HG02970 (cell line): ENCODE results near the gene PAX2.

Experiments
- ATAC-seq: cut with Tn5 transposase; IDR thresholded peaks from one replicate; pipeline ENCODE4 v1.9.1; 2021; ENCODE audit warnings: mild to moderate bottlenecking, moderate library complexity, moderate number of reproducible peaks; ENCODE audit not compliant: unreplicated experiment, low FRiP score

Gene PAX2

GRCh38 chr10:100737355-100738054 lies 7.9 kb upstream of the PAX2 start:
- ATAC-seq, result no peak

- ATAC-seq, result no peak
These were observed 7.1 kb upstream of the PAX2 start for GRCh38 chr10:100738055-100738827.

- no peak for ATAC-seq
These were observed 5.6 kb upstream of the PAX2 start for GRCh38 chr10:100739517-100740368.

GRCh38 chr10:100740476-100741377 lies 4.7 kb upstream of the PAX2 start:
- no peak for ATAC-seq

- no peak for ATAC-seq
These were observed 3.9 kb upstream of the PAX2 start for GRCh38 chr10:100741378-100742075.

GRCh38 chr10:100742076-100742771 lies 3.2 kb upstream of the PAX2 start:
- ATAC-seq, result no peak

GRCh38 chr10:100742936-100743335 lies 2.4 kb upstream of the PAX2 start:
- ATAC-seq, result no peak

- ATAC-seq, result no peak
These were observed 1.7 kb upstream of the PAX2 start for GRCh38 chr10:100743626-100744135.

- no peak for ATAC-seq
These were observed 1.0 kb upstream of the PAX2 start for GRCh38 chr10:100744136-100744986.

- no peak for ATAC-seq
These were observed 751 bp downstream of the PAX2 start for GRCh38 chr10:100745882-100746783.

- ATAC-seq, result no peak
These were observed 1.5 kb downstream of the PAX2 start for GRCh38 chr10:100746784-100747455.

GRCh38 chr10:100747456-100748230 lies 2.3 kb downstream of the PAX2 start:
- ATAC-seq, result no peak

GRCh38 chr10:100748231-100749058 lies 3.1 kb downstream of the PAX2 start:
- no peak for ATAC-seq

GRCh38 chr10:100749059-100749308 lies 3.6 kb downstream of the PAX2 start:
- ATAC-seq, result no peak
